ENCODE results near the gene ADGRG1.
"Not testable (repeated sequence)": the region's sequence is repeated elsewhere in the genome, so short reads cannot be mapped to it uniquely, and the experiment has no call there.

Gene ADGRG1

GRCh38 chr16:57663917-57664661, 35.7 kb downstream of the ADGRG1 start:
- DNase-seq = no peak

- DNase-seq = no peak
Measured at GRCh38 chr16:57664662-57665025, 36.2 kb downstream of the ADGRG1 start.

DNA sequence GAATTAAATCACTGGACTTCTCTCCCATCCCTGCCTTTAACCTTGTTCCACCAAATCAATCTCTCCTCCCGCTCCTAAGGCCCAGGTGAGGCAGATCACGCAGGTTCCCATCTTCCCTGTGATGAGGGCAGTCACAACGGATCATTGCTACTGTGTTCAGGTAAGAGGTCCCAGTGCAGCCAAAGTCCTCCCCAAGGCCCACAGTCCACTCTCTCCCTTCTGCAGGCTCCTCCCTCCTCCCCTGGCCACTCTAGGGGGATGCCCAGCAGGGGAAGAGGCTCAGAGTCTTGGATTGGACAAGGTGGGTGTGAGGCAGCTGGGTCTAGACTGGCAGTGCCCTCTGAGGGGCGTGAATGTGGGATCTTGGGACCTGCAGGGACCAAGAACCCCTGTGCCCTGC, 37.1 kb downstream of the ADGRG1 start:
- no peak for DNase-seq

DNA sequence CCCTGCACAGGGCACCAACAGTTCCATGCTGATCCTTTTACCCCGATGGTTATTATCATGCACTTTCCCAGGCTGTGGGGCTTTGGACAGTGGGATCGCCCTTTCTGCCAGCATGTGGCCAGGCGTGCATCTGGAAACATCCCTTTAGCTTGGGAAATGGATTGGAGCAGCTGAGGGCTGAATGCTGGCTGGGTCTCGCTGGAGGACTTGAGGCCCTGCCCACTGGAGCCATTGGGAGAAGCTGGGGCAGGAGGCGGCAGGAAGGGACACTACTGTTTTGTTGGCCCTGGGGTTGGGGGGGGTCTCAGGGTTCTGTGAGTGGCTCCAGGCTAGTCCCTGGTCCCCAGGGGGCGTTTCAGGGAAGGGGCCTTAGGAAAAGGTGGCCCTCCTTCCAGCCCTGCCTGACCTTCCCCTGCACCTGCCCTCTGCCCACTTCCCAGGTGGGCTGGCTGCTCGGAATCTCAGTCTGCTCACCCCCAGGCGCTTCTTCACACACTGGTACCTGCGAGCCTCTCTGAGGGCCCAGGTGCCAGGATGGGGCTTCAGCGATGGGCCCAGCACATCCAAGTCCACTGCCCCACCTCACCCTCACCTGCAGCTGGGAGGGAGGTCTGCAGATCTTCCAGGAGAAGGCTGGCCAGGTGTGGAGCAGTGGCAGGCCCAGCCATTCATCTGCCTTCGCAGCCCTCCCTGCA, 38.1 kb downstream of the ADGRG1 start:
- no peak for DNase-seq

DNA sequence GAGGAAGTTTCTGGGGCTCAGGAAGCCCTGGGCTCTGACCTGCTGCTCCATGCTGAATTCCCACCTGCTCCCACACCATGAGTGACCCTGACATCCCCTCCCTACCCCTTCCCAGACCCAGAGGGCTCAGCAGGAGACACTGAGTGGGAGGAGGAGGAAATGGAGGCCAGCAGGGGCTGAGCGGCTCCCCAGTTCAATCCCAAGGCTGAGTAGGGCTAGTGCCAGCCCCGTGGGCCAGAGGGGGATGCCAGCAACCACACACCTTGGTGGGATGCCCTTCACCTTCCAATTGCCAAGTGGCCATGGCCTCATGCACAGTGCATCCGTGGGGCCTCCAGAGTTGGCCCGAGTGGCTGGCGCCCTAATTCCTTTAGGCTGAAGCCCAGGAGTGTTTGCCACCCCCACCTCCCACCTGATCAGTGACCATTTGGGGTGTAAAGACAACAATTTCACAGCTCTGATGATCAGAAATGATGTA, 38.7 kb downstream of the ADGRG1 start:
- DNase-seq = no peak

DNA sequence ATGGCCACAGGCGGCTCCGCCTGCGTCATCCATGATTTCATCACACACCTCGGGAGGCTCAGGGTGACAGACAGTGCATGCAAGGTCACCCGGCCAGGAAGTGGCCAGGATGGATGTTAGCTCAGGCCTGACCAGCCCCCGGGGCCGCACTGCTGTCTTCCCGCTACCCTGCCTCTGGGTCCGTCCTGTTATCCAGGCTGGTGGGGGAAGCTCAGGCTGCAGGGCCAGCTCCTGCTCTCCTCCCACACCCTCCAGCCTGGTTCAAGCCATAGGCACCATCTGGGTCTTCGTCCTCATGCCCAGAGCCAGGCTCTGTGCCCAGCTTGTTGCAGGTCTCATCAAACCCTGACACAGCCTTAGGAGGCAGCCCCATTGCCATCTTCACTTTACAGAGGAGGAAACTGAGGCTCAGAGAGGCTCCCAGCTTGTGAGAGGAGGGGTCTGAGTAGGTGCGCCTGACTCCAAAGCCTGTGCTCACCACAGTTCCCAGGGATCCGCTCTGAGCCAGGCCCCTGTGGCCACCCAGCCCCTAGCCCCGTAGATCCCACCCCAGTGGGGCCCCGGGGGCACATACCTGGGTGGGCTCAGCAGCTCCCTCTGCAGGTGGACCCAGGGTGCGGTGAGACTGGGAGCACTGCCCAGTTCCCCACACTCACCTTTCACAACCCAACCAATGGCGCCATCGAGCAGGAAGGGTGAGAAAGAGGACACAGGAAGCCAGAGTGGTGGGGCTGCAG, 39.3 kb downstream of the ADGRG1 start:
- DNase-seq = no peak

DNA sequence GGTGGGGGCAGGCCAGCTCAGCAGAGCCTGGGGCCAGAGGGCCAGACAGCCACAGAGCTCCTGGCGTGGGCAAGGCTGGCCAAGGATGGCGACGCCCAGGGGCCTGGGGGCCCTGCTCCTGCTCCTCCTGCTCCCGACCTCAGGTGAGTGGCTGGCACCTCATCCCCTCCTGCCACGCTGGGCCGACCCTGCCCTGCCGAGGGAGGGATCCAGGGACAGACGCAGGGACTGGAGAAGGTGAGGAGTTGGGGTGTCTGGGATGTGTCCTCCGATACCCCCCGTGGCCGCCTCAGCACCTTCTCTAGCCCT, 39.8 kb downstream of the ADGRG1 start, which contains the start of gene ADGRG3:
ADGRG3 (plus strand) TSS at position 44 of the 309 bp plus-strand sequence; CDS start at position 86, 42 bp downstream.
- no peak for DNase-seq

DNA sequence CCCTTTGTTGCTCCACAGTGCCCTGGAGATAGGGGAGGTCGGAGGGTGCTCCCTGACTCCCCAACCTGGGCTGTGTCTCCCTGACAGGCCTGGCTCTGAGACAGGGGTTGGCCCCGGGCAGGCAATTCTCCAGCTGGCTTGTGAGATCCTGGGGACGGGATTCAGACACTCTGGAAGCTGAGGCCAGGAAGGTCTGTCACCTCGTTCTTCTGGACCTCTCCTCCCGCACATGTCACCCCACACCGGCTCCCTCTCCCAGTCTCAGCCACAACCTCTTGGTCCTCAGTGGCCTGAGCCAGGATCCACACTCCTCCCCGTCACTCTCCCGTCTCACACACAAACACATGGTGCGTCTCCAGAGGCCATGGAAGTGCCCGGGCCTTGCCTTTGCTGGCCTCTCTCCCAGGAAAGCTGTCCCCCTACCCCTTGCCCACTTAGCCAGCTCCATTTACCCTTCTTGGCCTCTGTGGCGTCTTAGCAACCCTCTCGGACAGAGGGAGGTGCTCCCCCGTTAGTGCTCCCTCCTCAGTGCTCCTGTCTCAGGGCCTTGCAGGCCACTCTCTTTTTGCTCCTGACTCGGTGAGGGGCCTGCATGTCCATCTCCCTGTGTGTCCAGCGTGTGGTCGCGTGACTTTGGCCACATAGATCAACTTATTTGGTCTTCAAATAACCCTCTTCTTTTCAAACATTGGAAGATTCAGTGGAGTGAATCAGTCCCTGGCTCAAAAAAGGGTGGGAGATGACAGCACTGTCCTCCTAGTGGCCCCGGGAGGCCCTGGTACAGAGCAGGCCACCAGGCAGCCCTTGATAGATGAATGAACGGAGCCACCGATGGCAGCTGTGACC, 40.4 kb downstream of the ADGRG1 start:
- DNase-seq = no peak

DNA sequence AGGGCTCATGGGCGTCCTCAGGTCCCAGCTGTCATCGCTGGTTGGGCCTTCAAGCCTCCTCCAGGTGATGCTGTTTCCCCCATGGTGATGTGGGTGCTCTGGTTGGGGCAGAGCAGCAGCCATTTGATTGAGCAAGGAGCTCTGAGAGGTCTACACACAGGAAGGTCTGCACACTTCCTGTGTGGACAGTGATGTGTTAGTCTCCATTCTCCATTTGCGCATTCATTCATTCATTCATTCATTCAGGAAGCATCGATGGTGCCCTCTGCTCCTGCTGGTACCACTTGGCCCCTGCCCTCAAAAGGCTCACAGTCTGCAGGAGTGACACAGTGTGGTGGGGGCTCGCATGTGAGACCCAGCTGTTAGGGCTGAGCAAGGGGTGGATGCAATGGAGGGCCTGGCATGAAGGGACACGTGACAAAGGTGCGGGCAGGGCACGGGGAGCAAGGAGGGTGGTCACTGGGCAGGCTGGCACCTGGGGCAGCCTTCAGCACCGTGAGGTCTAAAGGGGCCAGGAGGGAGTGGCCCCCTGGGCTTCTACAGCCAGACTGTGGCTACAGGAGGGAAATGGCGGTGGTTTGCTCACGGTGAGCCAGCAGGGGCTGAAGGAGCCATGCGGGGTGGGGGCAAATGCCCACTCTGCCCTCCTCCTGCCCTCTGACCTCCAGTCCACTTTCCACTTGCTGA, 41.2 kb downstream of the ADGRG1 start:
- no peak for DNase-seq

DNA sequence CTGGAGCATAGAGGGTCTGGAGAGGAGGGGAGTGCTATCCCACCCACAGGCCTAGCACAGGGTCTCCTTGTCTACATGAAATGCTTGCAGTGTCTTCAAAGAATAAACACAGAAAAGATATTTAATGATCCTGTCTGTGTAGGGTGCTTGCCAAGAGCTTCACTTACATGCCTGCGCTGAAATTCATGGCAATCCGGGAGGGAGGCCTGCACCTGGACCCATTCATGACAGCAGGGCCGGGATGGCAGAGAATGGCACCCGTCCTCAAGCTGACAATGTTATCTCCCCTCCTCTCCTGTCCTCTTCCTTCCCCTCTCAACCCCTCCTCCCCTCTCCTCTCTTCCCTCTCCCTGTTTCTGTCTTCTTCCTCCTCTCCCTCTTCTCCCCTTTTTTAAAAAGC, 41.8 kb downstream of the ADGRG1 start:
- no peak for DNase-seq

DNA sequence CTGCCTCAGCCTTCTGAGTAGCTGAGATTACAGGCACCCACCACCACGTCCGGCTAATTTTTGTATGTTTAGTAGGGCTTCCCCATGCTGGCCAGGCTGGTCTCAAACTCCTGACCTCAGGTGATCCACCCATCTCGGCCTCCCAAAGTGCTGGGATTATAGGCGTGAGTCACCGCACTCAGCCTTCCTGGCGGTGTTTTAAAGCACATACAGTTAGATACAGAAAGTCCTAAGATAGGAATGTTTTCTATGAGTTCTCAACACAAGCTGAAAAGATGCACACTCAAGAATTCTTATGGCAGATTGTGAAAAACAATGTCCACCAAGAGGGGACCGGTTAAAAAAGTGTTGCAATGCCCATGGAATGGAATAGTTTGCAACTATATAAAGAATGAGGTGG, 43.0 kb downstream of the ADGRG1 start:
- not testable (repeated sequence) for DNase-seq

GRCh38 chr16:57672416-57672815, 44.0 kb downstream of the ADGRG1 start:
- no peak for DNase-seq

DNA sequence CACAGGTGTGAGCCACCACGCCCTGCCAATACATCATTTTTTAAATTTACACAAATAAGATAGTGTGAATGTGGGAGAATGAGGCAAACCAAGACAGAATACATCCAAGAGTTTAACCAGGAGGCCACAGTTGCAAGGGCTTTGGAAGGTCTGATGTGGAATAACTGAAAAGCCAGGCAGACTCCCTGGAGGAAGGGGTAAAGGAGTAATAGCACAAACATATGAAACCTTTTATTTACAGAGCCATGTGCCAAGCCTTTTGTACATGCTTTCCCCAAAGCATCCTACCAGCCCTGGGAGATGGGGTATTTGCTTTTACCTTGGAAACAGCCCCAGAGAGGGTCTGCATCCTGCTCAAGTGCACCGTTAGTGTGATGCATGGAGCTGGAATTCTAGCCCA, 44.4 kb downstream of the ADGRG1 start:
- no peak for DNase-seq

DNA sequence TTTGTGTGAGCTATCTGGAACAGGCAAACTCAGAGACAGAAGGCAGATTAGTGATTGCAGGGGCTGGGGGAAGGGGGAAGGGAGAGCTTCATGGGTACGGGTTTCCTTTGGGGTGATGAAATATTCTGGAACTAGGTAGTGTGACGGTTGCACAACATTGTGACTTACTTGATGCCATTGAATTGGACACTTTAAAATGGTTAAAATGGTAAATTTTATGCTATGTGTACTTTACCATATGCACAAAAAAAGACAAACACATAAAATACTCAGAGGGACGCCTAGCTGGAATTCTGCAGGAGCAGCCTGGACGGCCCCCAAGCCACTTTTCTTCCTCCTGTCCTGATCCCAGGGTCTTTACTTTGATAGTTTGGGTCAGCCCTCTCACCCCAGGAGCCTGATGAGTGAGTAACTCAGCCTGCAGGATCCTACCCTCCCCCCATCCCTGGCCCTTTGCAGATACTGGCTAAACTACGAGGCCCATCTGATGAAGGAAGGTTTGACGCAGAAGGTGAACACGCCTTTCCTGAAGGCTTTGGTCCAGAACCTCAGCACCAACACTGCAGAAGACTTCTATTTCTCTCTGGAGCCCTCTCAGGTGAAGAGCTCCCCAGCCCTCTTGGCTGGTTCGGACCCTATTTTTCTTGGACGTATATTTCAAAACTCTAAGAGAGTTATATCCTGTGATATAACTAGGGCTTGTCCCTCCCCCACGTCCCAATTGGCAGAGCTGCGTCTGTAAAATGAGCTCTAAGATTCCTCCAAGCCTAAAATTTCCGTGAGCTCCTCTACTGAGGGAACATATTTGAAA, 47.5 kb downstream of the ADGRG1 start:
- no peak for DNase-seq

DNA sequence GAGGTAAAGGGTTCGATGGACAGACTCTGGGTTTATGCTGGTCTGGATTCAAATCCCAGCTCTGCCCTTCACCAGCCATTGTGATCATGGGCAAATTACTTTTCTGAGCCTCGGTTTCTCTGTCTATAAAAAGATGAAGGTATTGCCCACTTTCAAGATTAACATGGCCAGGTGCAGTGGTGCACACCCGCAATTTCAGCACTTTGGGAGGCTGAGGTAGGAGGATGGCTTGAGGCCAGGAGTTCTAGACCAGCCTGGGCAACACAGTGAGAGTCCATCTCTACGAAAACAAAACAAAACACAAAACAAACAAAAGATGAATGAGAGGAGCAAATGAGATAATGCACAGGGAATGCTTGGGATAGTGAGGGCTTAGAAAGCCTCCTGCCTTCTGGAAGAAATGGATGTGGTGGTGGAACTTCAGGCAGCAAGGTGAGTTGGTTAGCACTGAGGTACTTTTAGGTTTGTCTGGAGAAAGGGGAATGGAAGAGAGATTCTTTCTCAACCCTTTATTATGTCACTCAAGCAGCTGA, 48.2 kb downstream of the ADGRG1 start:
- no peak for DNase-seq

- DNase-seq = no peak
Measured at GRCh38 chr16:57677622-57678369, 49.4 kb downstream of the ADGRG1 start.

DNA sequence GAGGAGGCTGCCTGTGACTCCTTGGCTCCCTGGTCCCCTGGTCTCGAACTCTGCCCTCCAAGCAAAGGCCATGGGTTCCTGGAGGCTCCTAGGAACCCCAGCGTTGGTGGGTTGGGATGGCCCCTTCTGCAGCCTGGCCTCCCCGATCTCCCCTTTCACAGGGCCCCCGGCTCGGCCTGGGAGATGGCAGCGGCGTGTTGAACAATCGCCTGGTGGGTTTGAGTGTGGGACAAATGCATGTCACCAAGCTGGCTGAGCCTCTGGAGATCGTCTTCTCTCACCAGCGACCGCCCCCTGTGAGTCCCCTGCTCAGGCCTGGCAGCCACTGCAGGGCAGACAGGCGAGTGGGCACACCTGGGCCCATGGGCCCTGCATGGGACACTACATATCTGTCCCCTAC, 50.6 kb downstream of the ADGRG1 start:
- DNase-seq = no peak

DNA sequence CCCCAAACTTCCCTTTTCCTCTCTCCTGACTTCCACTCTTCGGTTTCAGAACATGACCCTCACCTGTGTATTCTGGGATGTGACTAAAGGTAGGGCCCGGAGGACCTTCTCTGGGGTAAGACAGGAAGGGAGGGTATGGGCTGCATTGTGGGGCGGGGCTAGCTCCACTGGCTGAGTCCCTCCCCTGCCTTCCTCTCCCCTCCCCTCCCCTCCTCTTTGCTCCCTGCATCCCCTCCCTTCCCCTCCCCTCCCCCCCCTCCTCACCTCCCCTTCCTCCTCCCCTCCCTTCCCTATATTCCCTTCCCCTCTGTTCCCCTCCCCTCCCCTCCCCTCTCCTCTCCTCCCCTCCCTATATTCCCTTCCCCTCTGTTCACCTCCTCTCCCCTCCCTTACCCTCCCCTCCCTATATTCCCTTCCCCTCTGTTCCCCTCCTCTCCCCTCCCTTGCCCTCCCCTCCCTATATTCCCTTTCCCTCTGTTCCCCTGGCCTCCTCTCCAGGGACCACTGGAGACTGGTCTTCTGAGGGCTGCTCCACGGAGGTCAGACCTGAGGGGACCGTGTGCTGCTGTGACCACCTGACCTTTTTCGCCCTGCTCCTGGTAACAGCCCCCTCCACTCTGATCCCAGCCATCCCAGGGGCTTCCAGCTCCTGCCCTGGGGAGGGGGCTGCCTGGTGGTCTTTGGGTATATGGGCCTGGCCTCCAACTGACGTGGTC, 51.5 kb downstream of the ADGRG1 start:
- no peak for DNase-seq
